SK-N-SH (cell line): Measurements from ENCODE around the gene TTYH3. TPM values are rescaled to one million over a fixed set of nuclear protein-coding genes. Genes with fewer than 3 reads are reported as not detected.
A peak's percentile ranks its signal among the peaks of the same experiment; 100 is the strongest.

Experiments
- CTCF ChIA-PET: fragments of 300-600, 350-600 bp; formaldehyde crosslinking; extraction: SDS; loops from one replicate; lab custom pipeline; 2021; lab: Yijun Ruan, JAX
- POLR2A ChIA-PET: fragments of 350-600 bp; sonication (Branson Sonifier 250); formaldehyde crosslinking; extraction: SDS; loops from one replicate; lab custom pipeline; 2020; ENCODE audit warnings: antibody characterized with exemption, inconsistent platforms; lab: Yijun Ruan, JAX
- DNase-seq: peaks from one replicate; pipeline ENCODE4 v3.0.0; 2012
- H2AFZ ChIP-seq: fragments of 200-600 bp; sonication (generic); 2 replicates; pipeline ENCODE4 v1.8.1; 2016; ENCODE audit warnings: antibody characterized with exemption, mild to moderate bottlenecking, low read depth
- H3F3A ChIP-seq: fragments of 200-600 bp; sonication (generic); replicated peaks from 2 replicates; pipeline ENCODE3; 2016; ENCODE audit warnings: antibody characterized with exemption, mild to moderate bottlenecking; ENCODE audit not compliant: insufficient read depth
- H3K27ac ChIP-seq, 2 experiments: fragments of 200-500 bp in 1 of 2; fragments of 200-600 bp in 1 of 2; sonication (Bioruptor generic) in 1 of 2; sonication (generic), shearing (Covaris generic) in 1 of 2; 2 replicates each; pipeline versions ENCODE4 v1.5.1 to v1.6.1; 2014 to 2016; ENCODE audit warnings: low read depth in 2 of 2, inconsistent platforms in 1 of 2, low read length in 1 of 2, mild to moderate bottlenecking in 1 of 2, mixed read lengths in 1 of 2
- H3K27me3 ChIP-seq: fragments of 200-600 bp; sonication (generic), shearing (Covaris generic); 2 replicates; pipeline ENCODE4 v1.6.1; 2016; ENCODE audit warnings: mixed run types; ENCODE audit not compliant: insufficient read depth
- H3K36me3 ChIP-seq, 2 experiments: fragments of 200-500 bp in 1 of 2; fragments of 200-600 bp in 1 of 2; sonication (Bioruptor generic) in 1 of 2; sonication (generic) in 1 of 2; replicated peaks in 1 of 2; 2 replicates each; pipeline versions ENCODE3 to v1.5.1; 2014 to 2016; ENCODE audit warnings: low read length in 1 of 2, mild to moderate bottlenecking in 1 of 2; ENCODE audit not compliant: insufficient read depth in 2 of 2, control insufficient read depth in 1 of 2
- H3K4me1 ChIP-seq, 2 experiments: fragments of 200-500 bp in 1 of 2; fragments of 200-600 bp in 1 of 2; sonication (Bioruptor generic) in 1 of 2; sonication (generic), shearing (Covaris generic) in 1 of 2; 2 replicates each; pipeline versions ENCODE4 v1.5.1 to v1.6.1; 2014 to 2016; ENCODE audit warnings: low read depth in 1 of 2, low read length in 1 of 2, mixed run types in 1 of 2; ENCODE audit not compliant: insufficient read depth in 2 of 2, control insufficient read depth in 1 of 2
- H3K4me2 ChIP-seq: fragments of 200-600 bp; sonication (generic), shearing (Covaris generic); 2 replicates; pipeline ENCODE4 v1.6.1; 2017; ENCODE audit warnings: mixed run types
- H3K4me3 ChIP-seq, 2 experiments: fragments of 200-500 bp in 1 of 2; fragments of 200-600 bp in 1 of 2; sonication (Bioruptor generic) in 1 of 2; sonication (generic), shearing (Covaris generic) in 1 of 2; 2 replicates each; pipeline versions ENCODE4 v1.5.1 to v1.8.1; 2014 to 2016; ENCODE audit warnings: low read depth in 2 of 2, inconsistent platforms in 1 of 2, low read length in 1 of 2, mild to moderate bottlenecking in 1 of 2, mixed read lengths in 1 of 2, moderate library complexity in 1 of 2
- H3K79me2 ChIP-seq: fragments of 200-600 bp; sonication (generic); 2 replicates; pipeline ENCODE4 v1.8.1; 2017; ENCODE audit warnings: mild to moderate bottlenecking; ENCODE audit not compliant: insufficient read depth
- H3K9ac ChIP-seq: fragments of 200-600 bp; sonication (generic); 2 replicates; pipeline ENCODE4 v1.6.1; 2017; ENCODE audit warnings: mixed run types
- H3K9me2 ChIP-seq: fragments of 200-600 bp; sonication (generic); 2 replicates; pipeline ENCODE4 v1.6.1; 2017; ENCODE audit warnings: mixed run types
- H3K9me3 ChIP-seq: fragments of 200-600 bp; sonication (generic); 2 replicates; pipeline ENCODE4 v1.6.1; 2017; ENCODE audit warnings: mixed run types, mild to moderate bottlenecking, moderate library complexity
- H4K20me1 ChIP-seq: fragments of 200-600 bp; sonication (generic); 2 replicates; pipeline ENCODE4 v1.6.1; 2017; ENCODE audit warnings: mild to moderate bottlenecking, mixed run types; ENCODE audit not compliant: insufficient read depth
- CTCF ChIP-seq: fragments of 200-600 bp; sonication (generic); IDR thresholded peaks from 2 replicates; pipeline ENCODE4 v1.6.1; 2017; ENCODE audit warnings: antibody characterized with exemption, mild to moderate bottlenecking, moderate library complexity
- EP300 ChIP-seq, 2 experiments: IDR thresholded peaks; 2 replicates each; pipeline versions ENCODE4 v1.4.0 to v1.6.1; 2012; ENCODE audit warnings: borderline replicate concordance in 1 of 2, low read depth in 1 of 2, low read length in 1 of 2
- FOXM1 ChIP-seq: IDR thresholded peaks from 2 replicates; pipeline ENCODE4 v1.4.0; 2012; ENCODE audit warnings: low read depth, mild to moderate bottlenecking
- JUND ChIP-seq: IDR thresholded peaks from 2 replicates; pipeline ENCODE4 v1.4.0; 2012
- POLR2AphosphoS5 ChIP-seq: IDR thresholded peaks from 2 replicates; pipeline ENCODE4 v1.6.1; 2012; ENCODE audit warnings: low read depth, low read length
- RCOR1 ChIP-seq: fragments of 150-350 bp; IDR thresholded peaks from 2 replicates; pipeline ENCODE4 v1.6.1; 2017; ENCODE audit warnings: antibody characterized with exemption, low read length
- WGBS: methylation state at CpG from one replicate; pipeline ENCODE4 v1.1.6; 2017; ENCODE audit warnings: low lambda C conversion rate; 5-methylcytosine and 5-hydroxymethylcytosine counted together
- polyA plus RNA-seq, 3 experiments: library from polyadenylated mRNA; depleted of rRNA; stranded (reverse); fragments of >200 nt; gene quantifications; 2 replicates each; pipeline ENCODE4 v1.2.3, GENCODE V29; 2012

Gene TTYH3
- polyA plus RNA-seq, 1 of the 3 experiments (the other 2 are of a cell fraction), result 105 TPM

DNA sequence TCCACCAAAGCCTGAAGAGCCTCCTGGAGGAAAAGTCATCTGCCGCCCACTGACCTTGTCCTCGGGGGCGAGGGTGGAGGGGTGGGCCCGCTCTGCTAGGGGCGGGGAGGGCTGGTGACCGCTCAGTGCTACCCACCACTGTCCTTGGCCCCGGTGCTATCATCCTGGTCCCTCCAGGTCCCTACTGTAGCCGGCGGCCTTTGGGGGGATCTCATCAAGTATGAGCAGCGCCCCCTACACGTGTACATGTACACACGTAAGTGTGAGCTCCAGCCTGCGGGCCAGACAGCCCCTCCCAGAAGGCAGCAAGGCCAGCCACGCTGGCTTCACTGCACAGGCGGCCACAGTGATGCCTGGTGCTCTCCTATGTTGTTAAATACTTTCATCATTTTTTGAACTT is 19.6 kb downstream of the TTYH3 start:
- Histone ChIP-seq H3K9ac (no peak overlapping the region), H3K4me3 (no peak overlapping the region), H3K4me1 (peaks cover 0 to 23% of the 10 kb centered on the region in 2 experiments; a peak in 1 of 4 replicates), H3K36me3 (peaks cover 37 to 66% of the 10 kb centered on the region in 2 experiments), H2AFZ (no peak overlapping the region), H3K9me2 (no peaks in the 10 kb centered on the region), H3K4me2 (no peak overlapping the region), H3K27me3 (no peaks in the 10 kb centered on the region), H3F3A (peaks cover 6% of the 10 kb centered on the region), H3K79me2 (peaks cover 29% of the 10 kb centered on the region), H3K27ac (no peak overlapping the region), H3K9me3 (no peaks in the 10 kb centered on the region), H4K20me1 (peaks cover 35% of the 10 kb centered on the region)
- WGBS, result 85% methylated on average over 15 of the region's 15 CpGs
- POLR2A ChIA-PET, result interaction anchor here (1.2 kb wide), 1 partner anchor 19 kb away, joined by 3 read pairs; no protein-coding TSS in a partner anchor
- DNase-seq, result no peak
- no peak for TF ChIP-seq JUND
- TF ChIP-seq EP300 (IDR thresholded peaks at IDR 0.05; ENCODE audit: borderline replicate concordance in 1 of 2, low read depth in 1 of 2, low read length in 1 of 2), result no peak
- peak; percentile 36 for TF ChIP-seq CTCF
- CTCF ChIA-PET, result interaction anchor here (0.5 to 4.6 kb wide), 4 partner anchors 10 to 25 kb away, joined by 3 to 28 read pairs (median 10); no protein-coding TSS in a partner anchor

GRCh38 chr7:2651847-2652735 is 20.3 kb downstream of the TTYH3 start:
- 94% methylated on average over 25 of the region's 28 CpGs for WGBS
- CTCF ChIA-PET, result interaction anchor here (0.9 to 4.6 kb wide), 5 partner anchors 8 to 29 kb away, joined by 4 to 28 read pairs (median 17); no protein-coding TSS in a partner anchor

DNA sequence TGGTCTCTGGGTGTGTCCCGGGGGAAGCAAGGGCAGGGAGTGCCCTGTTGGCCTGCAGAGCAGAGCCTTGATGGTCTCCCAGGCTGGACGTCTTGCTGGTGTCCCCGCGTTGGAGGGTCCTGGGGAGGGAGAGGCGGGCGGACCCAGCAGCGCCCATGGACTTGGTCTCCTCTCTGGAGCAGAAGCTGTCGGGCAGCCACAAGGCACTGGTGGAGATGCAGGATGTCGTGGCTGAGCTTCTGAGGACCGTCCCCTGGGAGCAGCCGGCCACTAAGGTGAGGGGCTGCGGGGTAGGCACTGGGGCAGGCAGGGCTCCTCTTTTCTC is 20.9 kb downstream of the TTYH3 start:
- H3K9ac ChIP-seq, result no peak overlapping the region
- no peaks in the 10 kb centered on the region for H3K9me3 ChIP-seq
- TF ChIP-seq FOXM1, result no peak
- WGBS, result 95% methylated on average over 9 of the region's 12 CpGs
- H3K36me3 ChIP-seq, result peaks cover 45 to 69% of the 10 kb centered on the region in 2 experiments
- peaks cover 28% of the 10 kb centered on the region for H4K20me1 ChIP-seq
- ChIA-PET POLR2A (no interaction called here), CTCF (interaction anchor here (0.8 to 4.6 kb wide), 8 partner anchors 8 to 48 kb away, joined by 3 to 28 read pairs (median 5); no protein-coding TSS in a partner anchor)
- no peak overlapping the region for H3K4me2 ChIP-seq
- no peak overlapping the region for H3K4me3 ChIP-seq
- H3K4me1 ChIP-seq, result peaks cover 0 to 16% of the 10 kb centered on the region in 2 experiments; a peak in 1 of 4 replicates
- H3K27me3 ChIP-seq, result no peaks in the 10 kb centered on the region
- peaks cover 20% of the 10 kb centered on the region; the same call in 1 of the 2 replicates for H3K79me2 ChIP-seq
- no peak overlapping the region; a peak in 1 of 4 replicates for H3K27ac ChIP-seq
- H2AFZ ChIP-seq, result no peak overlapping the region
- no peak for DNase-seq
- H3K9me2 ChIP-seq, result no peaks in the 10 kb centered on the region
- peaks cover 6% of the 10 kb centered on the region for H3F3A ChIP-seq

More at GRCh38 chr7:2651847-2652735, 20.3 kb downstream of the TTYH3 start:
- Histone ChIP-seq H3K27me3 (no peaks in the 10 kb centered on the region), H3K4me2 (no peak overlapping the region), H3K9me2 (no peaks in the 10 kb centered on the region), H2AFZ (no peak overlapping the region), H3F3A (peaks cover 6% of the 10 kb centered on the region), H3K4me3 (no peak overlapping the region), H3K9ac (no peak overlapping the region), H3K36me3 (peaks cover 43 to 73% of the 10 kb centered on the region in 2 experiments), H3K79me2 (peaks cover 26% of the 10 kb centered on the region; the same call in 1 of the 2 replicates), H3K9me3 (no peaks in the 10 kb centered on the region), H3K4me1 (peaks cover 0 to 18% of the 10 kb centered on the region in 2 experiments; a peak in 1 of 4 replicates), H3K27ac (no peak overlapping the region; a peak in 1 of 4 replicates), H4K20me1 (peaks cover 30% of the 10 kb centered on the region)
- POLR2A ChIA-PET, result no interaction called here
- peak; percentile 21; the same call in 1 of the 2 replicates for TF ChIP-seq POLR2AphosphoS5
- TF ChIP-seq RCOR1, result no peak
- DNase-seq, result no peak
